HG02973 (cell line): Measurements from ENCODE around the gene SMPD4.
"Not testable (repeated sequence)": the region's sequence is repeated elsewhere in the genome, so short reads cannot be mapped to it uniquely, and the experiment has no call there.

Experiments
- ATAC-seq: cut with Tn5 transposase; IDR thresholded peaks from one replicate; pipeline ENCODE4 v1.9.1; 2021; ENCODE audit warnings: moderate library complexity; ENCODE audit not compliant: unreplicated experiment

SMPD4 gene

GRCh38 chr2:130187268-130187667, 5.9 kb upstream of the SMPD4 start:
- no peak for ATAC-seq

GRCh38 chr2:130186391-130186790, 5.0 kb upstream of the SMPD4 start:
- no peak for ATAC-seq

- no peak for ATAC-seq
These were observed 4.5 kb upstream of the SMPD4 start for GRCh38 chr2:130185896-130186295.

- ATAC-seq, result no peak
These were observed 4.0 kb upstream of the SMPD4 start for GRCh38 chr2:130185436-130185835.

- ATAC-seq, result no peak
These were observed 2.3 kb upstream of the SMPD4 start for GRCh38 chr2:130183512-130184373.

- peak; percentile 7 for ATAC-seq
These were observed 1.6 kb upstream of the SMPD4 start for GRCh38 chr2:130182826-130183511.

- ATAC-seq, result peak; percentile 79
These were observed 679 bp upstream of the SMPD4 start, which contains the start of gene MZT2B for GRCh38 chr2:130181880-130182682. TSS of gene MZT2B (plus strand) at chr2:130182262. CDS start at chr2:130182283, 21 bp downstream.

- not testable (repeated sequence) for ATAC-seq
These were observed 738 bp downstream of the SMPD4 start for GRCh38 chr2:130180404-130181324.

GRCh38 chr2:130174866-130175265, 6.5 kb downstream of the SMPD4 start:
- peak; percentile 68 for ATAC-seq

GRCh38 chr2:130169896-130170295, 11.5 kb downstream of the SMPD4 start:
- no peak for ATAC-seq

GRCh38 chr2:130169163-130169562, 12.2 kb downstream of the SMPD4 start:
- ATAC-seq, result not testable (repeated sequence)

GRCh38 chr2:130166611-130167010, 14.8 kb downstream of the SMPD4 start:
- not testable (repeated sequence) for ATAC-seq

- no peak for ATAC-seq
These were observed 15.9 kb downstream of the SMPD4 start for GRCh38 chr2:130165293-130166016.

GRCh38 chr2:130162968-130163367, 18.4 kb downstream of the SMPD4 start:
- no peak for ATAC-seq

GRCh38 chr2:130162486-130162885, 18.9 kb downstream of the SMPD4 start:
- not testable (repeated sequence) for ATAC-seq

- not testable (repeated sequence) for ATAC-seq
These were observed 20.3 kb downstream of the SMPD4 start for GRCh38 chr2:130160838-130161705.

- no peak for ATAC-seq
These were observed 21.3 kb downstream of the SMPD4 start for GRCh38 chr2:130160131-130160530.

GRCh38 chr2:130159376-130159775, 22.0 kb downstream of the SMPD4 start:
- not testable (repeated sequence) for ATAC-seq
